Breast epithelium (tissue), 3 donors: ENCODE results near the gene RAI1.

ENCODE experiments used
- CTCF ChIP-seq, 3 donors: fragments of 450-650 bp; IDR thresholded peaks; one replicate each; pipeline ENCODE4 v1.5.1; 2016 to 2017; ENCODE audit warnings: antibody characterized with exemption in 3 of 3, mild to moderate bottlenecking in 3 of 3, moderate library complexity in 3 of 3
- POLR2A ChIP-seq: fragments of 450-650 bp; IDR thresholded peaks from one replicate; pipeline ENCODE4 v1.6.1; 2016; ENCODE audit warnings: antibody characterized with exemption, mild to moderate bottlenecking, moderate library complexity
- POLR2AphosphoS5 ChIP-seq, 3 donors: sonication (generic); formaldehyde crosslinking; IDR thresholded peaks; one replicate each; pipeline ENCODE4 v1.6.1; 2017; ENCODE audit warnings: antibody characterized with exemption in 3 of 3

GRCh38 chr17:17809531-17810083, 128.3 kb downstream of the RAI1 start:
- TF ChIP-seq CTCF (IDR thresholded peaks at IDR 0.05), result no peak
- TF ChIP-seq POLR2AphosphoS5 (IDR thresholded peaks at IDR 0.05), result no peak
- no peak for TF ChIP-seq POLR2A
